Measurements from ENCODE around the gene NRXN2.
A peak's percentile ranks its signal among the peaks of the same experiment; 100 is the strongest.

NRXN2 gene

DNA sequence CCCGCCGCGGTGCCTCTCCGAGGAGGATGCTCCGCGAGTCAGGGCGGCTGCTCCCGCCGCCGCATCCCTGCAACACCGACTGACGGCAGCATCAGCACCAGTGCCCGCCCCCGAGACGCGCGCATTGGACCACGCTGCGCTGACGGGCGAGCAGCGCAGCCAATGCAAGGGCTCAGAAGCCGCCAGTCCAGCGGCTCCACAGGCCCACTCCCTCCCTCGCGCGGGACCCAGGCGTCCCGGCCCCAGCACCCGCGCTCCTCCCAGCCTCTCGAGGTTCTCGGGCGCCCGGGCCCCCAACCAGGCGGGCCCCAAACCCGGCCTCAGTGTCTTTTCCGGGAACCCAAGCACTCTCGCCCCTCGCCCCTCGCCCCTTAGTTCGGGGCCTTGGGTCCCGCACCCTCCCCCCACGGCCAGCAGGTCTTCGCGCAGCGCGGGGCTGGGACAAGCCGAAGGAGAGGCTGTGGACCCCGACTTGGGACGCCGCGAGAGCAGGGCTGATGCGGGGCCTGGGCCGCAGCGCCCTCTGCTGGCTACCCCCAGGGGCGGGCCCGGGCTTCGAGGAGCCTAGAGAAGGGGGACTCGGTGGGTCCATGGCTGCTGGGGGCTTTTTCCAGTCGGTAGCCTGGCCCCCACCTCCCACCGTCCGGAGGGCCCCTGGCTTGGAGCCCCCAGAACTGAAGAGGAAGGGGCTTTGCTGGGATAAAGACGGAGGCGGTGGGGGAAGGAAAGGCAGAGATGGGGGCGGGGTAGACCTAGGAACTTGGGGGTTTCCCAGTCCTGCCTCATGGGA is at the start of gene NRXN2:
Gene NRXN2, minus strand, starts transcription at position 81 of the 790 bp plus-strand sequence. CDS start 9,498 bp downstream, outside the sequence.
- DNase-seq: peak; percentile 86 to 90

- DNase-seq: no peak
Observed at GRCh38 chr11:64772303-64773018, 49.5 kb upstream of the NRXN2 start.

DNA sequence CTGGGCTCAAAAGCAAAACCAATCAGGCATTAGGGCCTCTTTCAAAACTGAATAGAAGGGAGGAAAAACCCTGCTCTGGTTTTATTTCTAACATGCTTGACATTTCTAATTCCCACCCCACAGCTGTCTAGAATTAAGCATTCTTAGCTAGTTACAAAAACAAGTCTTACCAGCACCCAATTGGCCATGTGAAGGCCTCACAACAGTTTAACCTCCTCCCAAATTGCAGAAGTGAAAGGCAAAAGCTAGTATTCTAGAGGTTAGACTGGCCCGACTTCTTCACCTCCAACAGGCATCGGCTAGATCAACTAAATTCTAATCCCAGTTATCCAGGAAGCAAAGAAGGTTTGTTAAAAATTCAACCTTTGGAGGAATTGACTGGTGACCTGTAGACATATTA is 48.9 kb upstream of the NRXN2 start:
- DNase-seq: no peak

DNA sequence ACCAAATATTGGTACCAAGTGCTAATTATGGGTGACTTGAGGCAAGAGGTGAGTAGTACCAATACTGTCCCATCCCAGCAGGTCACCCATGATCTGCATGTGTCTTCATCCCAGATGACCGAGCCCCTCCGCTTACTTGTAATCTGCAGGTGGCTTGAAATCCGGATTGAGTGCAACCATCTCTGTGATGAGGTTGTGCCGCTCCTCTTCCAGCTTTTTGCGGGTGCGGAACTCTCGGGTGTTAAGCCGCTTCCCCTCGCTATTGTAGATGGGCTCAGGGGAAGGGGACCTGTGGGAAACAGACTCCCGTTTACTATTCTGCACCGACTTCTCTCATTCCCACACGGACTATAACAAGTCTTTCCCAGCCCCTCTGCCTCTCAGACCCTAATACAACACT is 47.1 kb upstream of the NRXN2 start:
- DNase-seq: no peak

DNA sequence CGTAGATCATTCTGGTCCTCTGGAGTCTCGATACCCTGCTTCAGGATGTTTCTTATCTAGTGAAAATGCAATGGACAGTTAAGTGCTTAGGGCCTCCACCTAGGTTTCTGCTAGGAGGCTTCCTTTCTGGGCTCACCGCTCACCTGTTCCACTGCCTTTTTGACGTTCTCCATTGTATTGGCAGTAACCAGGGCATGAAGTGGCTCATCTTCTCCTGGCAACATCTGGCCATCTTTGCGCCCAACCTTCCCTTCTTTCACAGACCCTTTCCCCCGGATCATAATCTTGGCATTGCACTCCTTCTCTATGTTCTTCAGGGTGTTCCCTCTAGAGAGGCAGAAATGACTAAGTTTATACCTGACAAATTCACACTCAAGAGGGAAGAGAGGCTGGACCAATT is 46.3 kb upstream of the NRXN2 start:
- no peak for DNase-seq

DNA sequence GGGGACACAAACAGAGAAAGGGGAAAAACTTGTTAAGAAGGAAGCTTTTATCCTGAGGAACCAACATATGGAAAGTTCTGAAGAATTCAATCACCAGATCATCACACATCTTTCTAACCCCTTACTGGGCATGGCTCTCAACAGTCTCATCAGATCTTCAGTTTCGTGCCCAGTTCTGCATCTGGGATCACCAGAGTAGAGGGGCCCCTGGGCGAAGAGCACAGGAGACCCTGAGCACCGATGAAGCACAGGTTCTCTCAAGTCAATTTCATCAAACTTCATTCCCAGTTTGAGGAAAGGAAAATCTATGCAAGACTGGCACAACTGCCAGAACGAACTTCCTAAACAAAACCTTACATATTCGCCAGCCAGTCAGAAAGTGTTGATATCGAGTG is 45.3 kb upstream of the NRXN2 start:
- no peak for DNase-seq

GRCh38 chr11:64767344-64768299 is 44.6 kb upstream of the NRXN2 start:
- DNase-seq: peak; percentile 84 to 88

- DNase-seq: no peak
Observed at GRCh38 chr11:64766881-64767280, 43.9 kb upstream of the NRXN2 start.

GRCh38 chr11:64765851-64766665 is 43.1 kb upstream of the NRXN2 start:
- DNase-seq: no peak

- no peak for DNase-seq
Observed at GRCh38 chr11:64765291-64765850, 42.4 kb upstream of the NRXN2 start.

- no peak for DNase-seq
Observed at GRCh38 chr11:64764753-64765152, 41.8 kb upstream of the NRXN2 start.

GRCh38 chr11:64764040-64764611 is 41.1 kb upstream of the NRXN2 start:
- no peak for DNase-seq

DNA sequence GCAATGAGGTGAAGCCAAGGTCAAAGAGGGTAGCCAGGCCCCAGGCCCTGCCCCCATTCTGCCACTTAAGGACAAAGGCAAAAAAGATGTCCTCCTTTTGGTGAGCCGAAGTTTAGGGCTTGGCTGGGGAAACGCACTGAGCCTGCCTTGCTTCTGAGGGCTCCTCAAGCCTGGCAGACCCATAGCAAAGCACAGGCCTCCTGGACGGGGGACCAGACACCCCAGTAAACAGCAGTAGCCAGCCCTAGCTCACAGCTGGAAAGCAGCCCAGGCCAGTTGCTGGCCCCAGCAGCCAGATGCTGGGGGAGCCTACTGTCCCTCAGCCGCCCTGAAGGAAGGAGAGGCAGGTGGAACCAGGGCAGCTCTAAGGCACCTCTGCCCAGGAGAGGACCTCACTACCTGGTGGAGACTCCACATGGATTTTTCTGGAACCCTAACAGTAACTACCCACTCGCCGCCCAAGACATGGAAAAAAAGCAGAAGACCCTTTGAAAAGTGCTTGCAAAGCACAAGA is 40.6 kb upstream of the NRXN2 start:
- no peak for DNase-seq

- no peak for DNase-seq
Observed at GRCh38 chr11:64762674-64763525, 39.9 kb upstream of the NRXN2 start.

- no peak for DNase-seq
Observed at GRCh38 chr11:64762277-64762673, 39.3 kb upstream of the NRXN2 start.

GRCh38 chr11:64760759-64761420 is 37.9 kb upstream of the NRXN2 start:
- no peak for DNase-seq

- DNase-seq: no peak
Observed at GRCh38 chr11:64759722-64760719, 37.0 kb upstream of the NRXN2 start, which contains the start of gene PYGM. TSS of gene PYGM (minus strand) at chr11:64759974. CDS start at chr11:64759898, 76 bp downstream.

GRCh38 chr11:64759131-64759721 is 36.2 kb upstream of the NRXN2 start:
- DNase-seq: no peak
